ENCODE results near the gene CNOT6.
"Not testable (repeated sequence)": the region's sequence is repeated elsewhere in the genome, so short reads cannot be mapped to it uniquely, and the experiment has no call there.

The CNOT6 gene

DNA sequence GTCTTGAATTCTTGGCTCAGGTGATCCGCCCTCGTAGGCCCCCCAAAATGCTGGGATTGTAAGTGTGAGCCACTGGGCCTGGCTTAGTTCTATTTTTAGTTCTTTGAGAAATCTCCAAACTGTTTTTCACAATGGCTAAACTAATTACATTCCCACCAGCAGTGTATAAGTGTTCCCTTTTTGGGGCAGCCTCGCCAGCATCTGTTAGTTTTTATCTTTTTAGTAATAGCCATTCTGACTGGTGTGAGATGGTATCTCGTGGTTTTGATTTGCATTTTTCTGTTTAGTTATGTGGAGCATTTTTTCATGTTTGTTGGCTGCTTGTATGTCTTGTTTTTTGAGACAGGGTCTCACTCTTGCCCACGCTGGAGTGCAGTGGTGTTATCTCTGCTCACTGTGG, 28.2 kb downstream of the CNOT6 start:
- DNase-seq: no peak

GRCh38 chr5:180523629-180524466, 29.7 kb downstream of the CNOT6 start:
- DNase-seq: no peak

DNA sequence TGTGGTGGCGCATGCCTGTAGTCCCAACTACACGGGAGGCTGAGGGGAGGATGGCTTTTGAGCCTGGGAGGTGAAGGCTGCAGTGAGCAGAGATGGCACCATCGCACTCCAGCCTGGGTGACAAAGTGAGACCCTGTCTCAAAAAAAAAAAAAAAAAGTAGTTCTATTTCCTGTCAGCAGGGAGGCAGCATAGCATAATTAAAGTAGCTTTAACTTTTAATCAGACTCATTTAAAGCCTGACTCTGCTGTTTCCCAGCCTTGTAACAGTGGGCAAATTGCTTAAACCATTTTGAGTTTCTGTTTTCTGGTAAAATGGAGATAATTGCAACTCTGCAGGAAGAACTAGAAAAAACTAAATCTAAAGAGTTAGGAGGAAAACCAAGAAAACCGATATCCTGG, 31.2 kb downstream of the CNOT6 start:
- no peak for DNase-seq

DNA sequence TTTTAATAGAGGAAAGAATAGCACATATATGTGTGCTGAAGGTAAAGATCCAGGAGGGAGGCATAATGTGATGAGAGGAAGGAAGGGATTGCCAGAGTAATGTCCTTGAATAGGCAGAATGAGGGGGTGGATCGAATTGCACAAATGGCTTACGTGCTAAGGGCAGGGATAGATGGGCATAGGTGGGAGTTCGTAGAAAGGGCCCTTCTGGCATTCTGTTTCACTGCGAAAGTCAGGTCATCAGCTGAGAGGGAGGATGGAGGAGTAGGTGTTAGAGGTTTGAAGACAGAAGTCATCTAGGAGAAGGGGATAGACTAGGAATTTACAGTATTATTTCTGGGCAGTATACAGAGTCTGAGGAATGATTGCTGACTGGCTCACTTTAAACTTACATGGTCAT, 32.1 kb downstream of the CNOT6 start:
- no peak for DNase-seq

DNA sequence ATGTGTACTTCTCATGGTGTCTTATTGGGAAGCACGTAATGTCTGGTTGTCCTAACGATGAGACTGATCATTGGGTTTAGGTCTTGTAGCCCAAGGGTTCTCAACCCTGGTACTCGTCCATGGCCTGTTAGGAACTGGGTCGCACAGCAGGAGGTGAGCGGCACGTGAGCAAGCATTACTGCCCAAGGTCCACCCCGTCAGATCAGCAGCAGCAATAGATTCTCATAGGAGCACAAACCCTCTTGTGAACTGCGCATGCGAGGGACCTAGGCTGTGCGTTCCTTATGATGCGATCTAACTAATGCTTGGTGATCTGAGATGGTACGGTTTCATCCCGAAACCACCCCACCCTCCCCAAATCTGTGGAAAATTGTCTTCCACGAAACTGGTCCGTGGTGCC, 33.5 kb downstream of the CNOT6 start:
- DNase-seq: no peak

- not testable (repeated sequence) for DNase-seq
Observed at GRCh38 chr5:180531036-180531585, 36.9 kb downstream of the CNOT6 start.

DNA sequence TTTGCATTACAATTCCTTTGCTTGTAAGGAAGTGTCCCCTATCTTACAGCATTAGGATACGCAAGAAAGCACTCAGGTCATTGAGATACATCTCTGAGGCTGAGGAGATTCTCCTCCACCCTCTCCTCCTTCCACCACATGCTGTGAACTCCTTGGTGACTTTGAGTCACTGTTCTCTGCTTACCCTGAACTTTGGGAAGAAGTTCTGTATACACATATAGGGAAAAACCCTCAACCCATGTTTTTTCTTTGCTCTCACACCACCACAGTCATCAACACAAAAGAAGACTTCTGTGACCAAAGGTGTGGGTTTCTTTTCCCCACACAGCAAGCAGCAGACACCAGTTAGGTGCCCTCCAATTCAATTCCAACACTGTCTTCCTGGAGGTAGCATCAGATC, 38.1 kb downstream of the CNOT6 start:
- DNase-seq: no peak

GRCh38 chr5:180533845-180534244, 39.7 kb downstream of the CNOT6 start:
- no peak for DNase-seq

DNA sequence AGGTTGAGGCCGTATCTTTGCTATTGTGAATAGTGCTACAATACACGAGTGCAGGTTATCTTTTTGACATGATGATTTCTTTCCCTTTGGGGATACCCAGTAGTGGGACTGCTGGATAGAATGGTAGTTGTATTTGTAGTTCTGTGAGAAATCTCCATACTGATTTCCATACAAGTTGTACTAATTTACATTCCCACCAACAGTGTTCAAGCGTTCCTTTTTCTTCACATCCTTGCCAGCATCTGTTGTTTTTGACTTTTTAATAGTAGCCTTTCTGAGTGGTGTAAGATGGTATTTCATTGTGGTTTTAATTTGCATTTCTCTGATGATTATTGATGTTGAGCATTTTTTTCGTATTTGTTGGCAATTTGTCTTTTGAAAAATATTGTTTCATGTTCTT, 41.4 kb downstream of the CNOT6 start:
- DNase-seq: no peak

GRCh38 chr5:180540050-180540694, 46.0 kb downstream of the CNOT6 start:
- DNase-seq: no peak

DNA sequence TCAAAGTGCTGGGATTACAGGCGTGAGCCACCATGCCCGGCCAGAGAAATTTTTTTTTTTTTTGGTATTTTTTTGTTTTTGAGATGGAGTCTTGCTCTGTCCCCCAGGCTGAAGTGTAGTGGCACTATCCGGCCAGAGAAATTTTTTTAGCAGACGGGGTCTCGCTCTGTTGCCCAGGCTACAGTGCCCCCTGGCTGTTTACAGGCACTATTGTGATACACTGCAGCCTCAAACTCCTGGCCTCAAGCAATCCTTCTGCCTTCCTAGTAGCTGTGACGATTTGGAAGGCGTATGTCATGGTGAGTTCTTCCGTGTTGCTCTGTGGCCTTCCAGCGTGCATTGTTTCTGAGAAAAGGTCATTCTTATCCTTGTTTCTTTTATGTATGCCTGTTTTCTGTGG, 47.5 kb downstream of the CNOT6 start:
- no peak for DNase-seq

GRCh38 chr5:180545248-180545647, 51.1 kb downstream of the CNOT6 start:
- no peak for DNase-seq

- no peak for DNase-seq
Observed at GRCh38 chr5:180548563-180548962, 54.4 kb downstream of the CNOT6 start.

GRCh38 chr5:180553530-180553929, 59.4 kb downstream of the CNOT6 start:
- no peak for DNase-seq

- no peak for DNase-seq
Observed at GRCh38 chr5:180555168-180555921, 61.2 kb downstream of the CNOT6 start.

DNA sequence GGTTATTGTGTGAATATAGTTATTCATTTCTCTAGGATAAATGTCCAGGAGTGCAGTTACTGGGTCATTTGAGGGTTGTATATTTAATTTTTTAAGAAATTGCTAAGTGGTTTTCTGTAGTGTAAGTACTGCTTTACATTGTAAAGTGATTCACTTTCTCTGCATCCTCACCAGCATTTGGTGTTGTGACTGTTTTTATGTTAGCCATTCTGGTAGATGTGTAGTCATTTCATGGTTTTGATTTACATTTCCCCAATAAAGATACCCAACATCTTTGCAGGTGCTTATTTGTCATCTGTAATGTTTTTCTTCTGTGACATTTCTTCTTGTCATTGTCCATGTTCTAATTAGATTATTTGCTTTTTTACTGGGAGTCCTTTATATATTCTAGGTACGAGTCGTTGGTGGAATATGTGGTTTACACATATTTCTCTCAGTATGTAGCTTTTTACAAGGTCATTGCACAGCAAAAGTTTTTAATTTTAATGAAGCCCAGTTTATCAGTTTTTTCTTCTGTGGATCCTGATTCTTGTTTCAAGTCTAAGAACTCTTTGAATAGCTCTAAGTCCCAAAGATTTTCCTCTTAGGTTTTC, 63.1 kb downstream of the CNOT6 start:
- no peak for DNase-seq

DNA sequence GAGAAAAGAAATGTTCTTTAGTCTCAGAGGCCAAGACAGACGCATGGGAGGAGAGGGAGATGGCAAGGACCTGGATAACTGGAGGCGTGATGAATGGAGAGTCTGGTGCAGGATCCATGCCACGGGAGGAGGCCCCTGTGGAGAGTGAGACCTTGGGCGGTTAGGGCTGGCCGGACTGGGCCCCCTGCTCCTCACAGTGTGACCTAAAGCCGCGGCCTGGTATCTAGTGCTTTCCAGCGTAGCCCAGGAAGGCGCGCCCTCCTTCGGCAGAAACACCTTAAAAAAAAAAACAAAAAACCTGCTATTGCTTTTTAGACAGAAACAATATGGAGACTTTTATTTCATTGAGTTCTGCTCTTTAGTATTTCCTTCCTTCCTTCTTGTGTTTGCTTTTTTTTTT, 64.1 kb downstream of the CNOT6 start:
- no peak for DNase-seq

- no peak for DNase-seq
Observed at GRCh38 chr5:180563994-180564393, 69.8 kb downstream of the CNOT6 start.

DNA sequence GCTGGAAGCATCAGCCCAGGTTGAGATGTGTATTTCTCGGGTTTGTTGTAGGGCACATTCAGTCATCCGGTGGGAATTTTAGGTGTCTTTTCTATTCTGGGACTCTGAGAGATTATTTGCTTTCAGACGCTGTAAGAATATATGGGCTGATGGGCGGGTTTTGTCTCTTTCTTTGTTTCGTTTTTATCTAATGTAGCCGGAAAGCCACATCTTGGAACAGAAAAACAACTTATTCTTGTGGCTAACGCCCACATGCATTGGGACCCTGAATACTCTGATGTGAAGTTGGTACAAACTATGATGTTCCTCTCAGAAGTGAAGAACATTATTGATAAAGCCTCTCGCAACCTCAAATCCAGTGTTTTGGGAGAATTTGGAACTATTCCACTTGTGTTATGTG, 74.7 kb downstream of the CNOT6 start:
- no peak for DNase-seq

- no peak for DNase-seq
Observed at GRCh38 chr5:180575571-180575970, 81.4 kb downstream of the CNOT6 start.

- DNase-seq: no peak
Observed at GRCh38 chr5:180580681-180581080, 86.5 kb downstream of the CNOT6 start.

GRCh38 chr5:180583738-180584137, 89.6 kb downstream of the CNOT6 start:
- DNase-seq: no peak

DNA sequence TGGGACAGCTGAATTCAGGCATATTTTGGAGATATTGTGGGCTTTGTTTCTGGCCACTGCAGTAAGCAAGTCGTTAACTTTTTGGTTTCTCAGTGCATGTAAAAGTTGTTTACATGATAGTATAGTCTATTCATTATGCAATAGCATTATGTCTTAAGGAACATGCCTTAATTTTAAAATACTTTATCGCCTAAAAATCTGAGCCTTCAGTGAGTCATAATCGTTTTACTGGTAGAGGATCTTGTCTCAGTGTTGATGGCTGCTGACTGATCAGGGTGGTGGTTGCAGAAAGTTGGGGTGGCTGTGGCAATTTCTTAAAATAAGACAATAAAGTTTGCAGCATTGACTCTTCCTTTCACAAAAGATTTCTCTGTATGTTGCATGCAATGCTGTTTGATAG, 92.0 kb downstream of the CNOT6 start:
- no peak for DNase-seq
